ENCODE results near the gene CABP7.

CABP7 gene

DNA sequence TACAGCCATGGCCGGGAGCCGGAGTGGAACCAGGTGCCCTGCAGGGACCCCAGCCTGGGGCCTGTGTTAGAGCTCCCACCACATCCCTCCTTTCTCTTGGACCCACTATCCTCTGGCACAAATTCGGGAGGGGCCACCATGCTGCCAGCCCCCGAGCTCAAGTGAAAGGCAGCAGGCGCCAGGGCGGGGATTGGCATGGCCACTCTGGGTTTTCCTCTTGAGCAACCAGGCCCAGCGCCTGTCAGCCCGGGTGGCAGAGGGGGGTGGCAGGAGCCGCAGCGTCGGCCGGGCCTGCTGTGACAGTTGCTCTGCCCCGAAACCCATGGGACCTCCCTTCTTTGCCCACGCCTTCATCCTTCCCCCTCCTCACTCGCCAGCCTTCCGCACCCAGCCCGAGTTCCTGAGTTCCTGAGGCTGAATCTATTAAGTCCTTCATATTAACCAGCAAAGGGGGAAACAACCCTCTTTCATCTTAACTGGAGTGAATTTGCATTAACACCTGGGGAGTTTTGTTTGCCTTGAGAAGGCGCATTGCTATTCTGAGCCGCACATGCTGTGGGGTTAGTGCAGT lies 16.8 kb upstream of the CABP7 start:
- DNase-seq, result no peak

GRCh38 chr22:29703569-29704195 lies 16.1 kb upstream of the CABP7 start:
- DNase-seq, result no peak

DNA sequence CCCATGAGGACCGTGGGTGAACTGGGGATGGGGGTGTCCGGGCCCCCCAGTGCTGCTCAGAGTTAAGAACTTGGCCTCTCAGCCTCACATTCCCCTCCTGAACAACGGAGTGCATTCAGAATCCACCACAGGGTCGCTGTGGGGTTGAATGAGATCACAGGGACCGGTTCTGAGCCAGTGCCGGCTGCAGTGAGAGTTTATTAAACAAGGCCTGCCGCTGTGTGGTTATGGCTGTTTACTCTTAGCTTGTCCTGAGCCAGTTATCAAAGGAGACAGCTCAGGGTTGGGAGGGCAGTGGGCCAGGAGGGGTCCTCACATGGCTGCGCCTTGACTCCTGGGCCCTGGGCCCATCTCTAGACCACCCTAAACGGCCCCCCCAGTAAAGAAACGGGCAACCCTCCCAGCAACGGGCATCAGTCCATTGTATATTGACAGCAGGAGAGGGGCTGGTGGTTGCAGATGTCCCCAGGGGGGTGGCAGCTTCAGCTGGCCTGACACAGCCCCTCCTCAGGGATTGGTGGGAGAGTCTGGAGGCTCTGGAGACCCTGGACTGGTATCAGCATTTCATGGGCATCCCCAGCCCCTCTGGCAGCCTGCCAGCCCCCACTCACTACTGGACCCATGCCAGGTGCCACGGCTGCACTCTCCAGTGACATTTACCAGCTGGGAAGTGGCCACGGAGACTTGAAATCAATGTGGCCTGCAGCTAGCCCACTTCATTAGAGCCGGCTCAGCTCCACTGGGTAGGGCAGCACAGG lies 15.1 kb upstream of the CABP7 start:
- DNase-seq, result no peak

DNA sequence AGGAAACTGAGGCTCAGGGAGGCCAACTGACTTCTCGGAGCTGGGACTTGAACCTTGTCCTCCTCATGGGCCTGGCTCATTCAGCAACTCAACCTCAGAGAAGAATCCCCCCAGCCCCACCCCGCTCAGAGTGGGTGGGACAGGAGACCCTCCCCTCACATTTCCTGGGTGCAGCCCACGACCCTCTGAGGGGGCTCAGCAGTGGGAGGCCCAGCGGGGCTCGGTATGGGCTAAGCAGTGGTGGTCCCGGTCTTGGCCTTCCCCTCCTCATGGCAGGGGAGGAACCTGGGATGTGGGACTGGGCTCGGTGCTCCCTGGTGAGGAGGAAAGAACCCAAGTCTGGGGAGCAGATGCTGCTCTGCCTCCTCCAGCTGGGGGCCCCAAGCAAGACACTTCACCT lies 14.2 kb upstream of the CABP7 start:
- no peak for DNase-seq

DNA sequence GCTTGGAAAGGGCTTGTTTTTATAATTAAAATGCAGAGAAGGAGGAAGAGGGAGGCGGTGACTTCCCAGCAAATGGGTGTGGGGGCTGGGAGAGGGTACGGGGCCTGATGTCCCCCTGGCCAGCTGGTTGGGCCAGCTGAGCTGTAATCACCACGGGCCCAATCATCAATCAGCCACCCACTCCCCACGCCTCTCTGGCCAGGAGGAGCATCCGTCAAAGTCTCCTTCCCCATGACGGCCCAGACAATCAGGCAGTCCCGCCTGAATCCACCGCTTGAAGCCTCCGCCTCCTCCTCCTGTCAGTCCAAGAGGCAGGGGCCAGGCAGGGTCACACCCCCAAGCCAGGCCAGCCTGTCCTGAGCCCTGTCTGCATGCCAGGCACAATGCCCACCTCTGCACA lies 13.3 kb upstream of the CABP7 start:
- no peak for DNase-seq

DNA sequence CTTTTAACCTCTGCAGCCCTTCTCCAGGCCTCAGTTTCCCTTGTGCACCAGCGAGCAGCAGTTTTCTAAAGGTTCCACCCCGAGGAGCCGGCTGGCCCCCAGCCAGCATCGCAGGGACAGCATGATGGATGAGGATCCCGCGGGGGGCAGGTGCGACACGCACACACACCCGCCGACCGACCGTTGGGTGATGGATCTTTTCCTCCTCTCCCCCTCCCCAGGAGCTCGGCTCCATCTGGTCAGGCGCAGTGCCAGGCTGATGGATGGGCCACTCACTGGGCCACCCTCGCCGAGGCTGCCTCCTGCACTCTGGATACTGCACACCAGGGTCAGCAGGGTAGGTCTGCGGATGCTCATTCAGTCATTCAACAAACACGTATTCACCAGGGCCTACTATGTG lies 12.8 kb upstream of the CABP7 start:
- no peak for DNase-seq

- no peak for DNase-seq
Measured at GRCh38 chr22:29707471-29707870, 12.3 kb upstream of the CABP7 start.

DNA sequence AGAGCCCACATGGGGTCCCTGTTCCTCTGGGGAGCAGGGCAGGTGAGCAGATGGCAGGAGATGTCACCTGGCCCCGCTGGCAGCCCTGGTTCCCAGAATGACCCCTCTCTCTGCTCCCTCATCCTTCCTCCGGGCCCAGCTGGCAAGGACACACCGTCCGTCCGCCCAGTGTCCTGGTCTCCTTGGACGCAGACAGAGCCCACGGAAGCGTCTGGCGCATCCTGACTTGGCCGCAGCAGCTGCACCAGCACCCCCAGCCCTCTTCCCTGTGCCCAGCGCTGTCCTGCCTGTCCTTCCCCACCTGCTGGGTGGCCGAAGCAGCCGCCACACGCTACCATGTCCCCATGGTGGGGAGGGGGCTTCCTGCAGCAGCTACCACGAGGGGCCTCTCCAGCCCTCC lies 9.6 kb upstream of the CABP7 start:
- DNase-seq, result no peak

DNA sequence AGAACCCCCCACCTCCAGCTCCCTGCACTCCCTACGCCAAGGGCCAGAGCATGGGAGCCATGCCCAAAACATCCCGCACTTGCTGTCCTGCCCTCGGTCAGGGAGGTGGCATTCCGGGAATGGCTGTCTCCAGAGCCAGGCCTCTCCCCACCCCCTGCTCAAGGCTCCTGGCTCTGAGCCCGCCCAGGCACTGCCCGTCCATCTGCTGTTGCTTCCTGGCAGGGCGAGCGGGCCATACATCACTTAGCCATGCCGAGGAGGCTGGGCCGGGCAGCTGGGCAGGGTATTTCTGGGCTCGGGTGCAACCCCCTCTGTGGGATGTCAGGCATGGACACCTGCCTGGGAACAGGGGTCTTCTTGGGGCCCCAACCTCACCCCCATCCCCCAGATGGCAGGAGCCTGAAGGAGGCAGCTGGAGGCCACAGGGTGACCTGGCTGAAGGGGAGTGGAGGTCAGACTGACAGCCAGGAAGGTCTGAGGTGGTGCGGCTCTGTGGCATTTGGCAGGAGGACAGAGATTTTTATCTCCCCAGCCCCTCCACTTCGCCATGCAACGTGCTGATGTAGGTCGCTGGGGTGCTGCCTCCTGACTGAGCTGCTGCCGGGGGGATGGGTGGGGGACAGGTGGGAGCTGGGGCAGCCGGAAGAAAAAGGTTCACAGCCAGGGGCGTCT lies 8.7 kb upstream of the CABP7 start:
- DNase-seq, result no peak

DNA sequence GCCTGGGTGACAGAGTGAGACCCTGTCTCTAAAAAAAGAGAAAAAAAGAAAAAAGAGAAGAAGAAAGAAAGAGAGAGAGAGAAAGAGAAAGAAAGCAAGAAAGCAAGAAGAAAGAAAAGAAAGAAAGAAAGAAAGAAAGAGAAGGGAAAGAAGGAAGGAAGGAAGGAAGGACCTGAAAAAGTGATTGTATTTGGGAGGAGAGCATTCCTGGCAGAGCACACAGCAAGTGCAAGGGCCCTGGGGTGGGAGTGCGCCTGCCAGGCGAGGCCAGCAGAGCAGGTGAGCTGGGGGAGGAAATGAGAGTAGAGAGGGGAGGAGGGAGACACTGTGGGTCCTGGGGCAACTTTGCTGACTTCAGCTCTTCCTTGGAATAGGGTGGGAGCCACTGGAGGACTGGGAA lies 7.7 kb upstream of the CABP7 start:
- no peak for DNase-seq

GRCh38 chr22:29713156-29713727 lies 6.6 kb upstream of the CABP7 start:
- no peak for DNase-seq

- DNase-seq, result no peak
Measured at GRCh38 chr22:29715240-29715639, 4.6 kb upstream of the CABP7 start.

GRCh38 chr22:29715705-29716104 lies 4.1 kb upstream of the CABP7 start:
- DNase-seq, result no peak

DNA sequence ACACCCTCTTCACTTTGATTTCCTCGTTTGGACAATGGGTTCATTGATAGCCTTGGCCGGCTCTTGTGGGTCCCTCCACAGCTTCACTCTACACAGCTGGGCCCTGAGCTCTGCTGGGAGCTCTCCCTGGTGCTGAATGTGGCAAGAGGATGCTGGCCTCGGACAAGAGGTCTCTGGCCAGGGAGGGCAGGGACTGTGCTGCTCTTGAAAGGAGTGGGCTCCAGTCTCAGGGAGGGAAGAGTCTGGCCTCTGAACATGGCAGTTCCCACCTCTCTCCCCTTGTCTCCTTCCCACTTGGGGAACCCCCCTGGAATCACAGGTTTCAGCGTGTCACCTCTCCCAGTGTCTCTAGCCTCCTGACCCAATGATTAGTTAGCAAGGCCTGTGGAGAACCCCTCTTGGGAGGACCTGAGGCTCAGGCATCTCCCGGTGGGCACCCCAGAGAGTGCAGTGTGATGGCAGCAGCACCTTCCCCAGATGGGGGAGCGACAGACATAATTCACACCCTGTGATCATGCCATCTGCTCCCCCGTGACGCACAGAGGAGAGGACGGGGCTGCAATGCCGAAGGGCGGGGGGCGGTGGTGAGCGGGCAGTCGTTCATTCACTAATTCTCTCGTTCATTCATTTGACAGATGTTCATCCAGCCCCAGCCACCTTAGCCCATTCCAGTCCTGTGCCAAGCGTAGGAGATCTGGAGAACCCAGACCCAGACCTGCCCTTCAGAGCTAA lies 2.8 kb upstream of the CABP7 start:
- no peak for DNase-seq

- DNase-seq, result no peak
Measured at GRCh38 chr22:29717789-29718188, 2.0 kb upstream of the CABP7 start.

DNA sequence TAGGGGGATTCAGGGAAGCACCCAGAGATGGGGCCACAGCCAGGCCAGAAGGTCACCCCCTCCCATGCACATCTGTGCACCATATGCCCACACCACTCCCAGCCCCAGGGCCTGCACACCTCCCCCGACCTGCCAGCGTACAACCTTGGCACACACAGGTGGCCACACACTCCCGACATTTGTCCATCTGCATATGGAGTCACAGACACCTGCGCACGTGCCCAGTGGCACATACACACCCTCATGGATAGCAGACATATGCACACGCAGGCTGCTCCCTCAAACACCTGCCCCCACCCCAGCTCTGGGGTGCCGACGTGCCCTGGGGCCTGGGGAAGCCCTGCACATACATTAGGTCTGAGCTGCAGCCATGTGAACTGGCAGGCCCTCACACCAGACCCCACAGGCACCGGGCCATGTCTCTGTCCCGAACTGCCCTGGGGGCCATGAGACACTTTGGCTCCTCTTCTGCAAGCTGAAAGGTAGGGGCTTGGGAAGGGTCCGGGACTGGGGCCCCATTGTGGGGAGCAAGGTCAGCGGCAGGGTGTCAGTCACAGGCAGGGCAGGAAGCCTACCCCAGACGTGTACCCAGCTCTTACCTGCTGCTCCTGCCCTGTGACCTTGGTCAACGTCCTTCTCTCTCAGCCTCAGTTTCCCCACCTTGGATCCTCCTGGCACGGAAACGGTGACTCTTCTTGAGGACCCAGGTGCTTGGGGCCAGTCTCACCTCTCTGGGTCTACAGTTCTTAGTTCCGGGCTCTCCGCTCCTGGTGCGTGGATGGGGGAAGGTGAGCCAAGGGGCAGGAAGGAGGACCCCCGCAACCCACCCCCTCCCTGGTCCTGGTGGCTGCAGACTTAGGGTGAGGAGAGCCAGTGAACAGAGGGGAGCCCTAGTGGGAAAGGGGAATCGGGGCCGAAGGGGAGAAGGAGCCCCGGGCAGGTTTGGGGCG lies 579 bp upstream of the CABP7 start:
- no peak for DNase-seq

DNA sequence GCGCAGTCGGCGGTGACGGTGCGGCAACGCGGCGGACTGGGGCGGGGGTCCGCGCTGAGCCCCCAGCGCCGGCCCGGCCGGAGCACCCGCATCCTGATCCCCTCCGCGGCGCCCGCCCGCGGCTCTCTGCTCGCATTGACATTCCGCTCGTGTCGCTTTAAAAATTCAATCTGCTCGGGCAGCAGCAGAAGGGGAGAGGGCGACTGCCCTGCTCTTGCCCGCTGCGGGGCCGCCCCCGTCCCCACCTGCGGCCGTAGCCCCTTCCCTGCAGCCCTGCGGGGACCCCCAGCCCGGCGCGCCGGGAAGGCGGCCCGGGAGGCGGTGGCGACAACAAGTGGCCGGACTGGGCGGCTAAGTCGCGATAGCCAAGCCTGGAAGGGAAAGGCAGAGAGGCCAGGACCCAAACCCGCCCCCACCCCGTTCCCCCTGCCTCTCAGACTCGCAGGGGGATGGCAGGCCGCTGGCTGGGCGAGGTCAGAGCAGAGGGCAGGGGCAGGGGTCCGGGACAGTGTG lies 1.1 kb downstream of the CABP7 start:
- DNase-seq, result no peak

DNA sequence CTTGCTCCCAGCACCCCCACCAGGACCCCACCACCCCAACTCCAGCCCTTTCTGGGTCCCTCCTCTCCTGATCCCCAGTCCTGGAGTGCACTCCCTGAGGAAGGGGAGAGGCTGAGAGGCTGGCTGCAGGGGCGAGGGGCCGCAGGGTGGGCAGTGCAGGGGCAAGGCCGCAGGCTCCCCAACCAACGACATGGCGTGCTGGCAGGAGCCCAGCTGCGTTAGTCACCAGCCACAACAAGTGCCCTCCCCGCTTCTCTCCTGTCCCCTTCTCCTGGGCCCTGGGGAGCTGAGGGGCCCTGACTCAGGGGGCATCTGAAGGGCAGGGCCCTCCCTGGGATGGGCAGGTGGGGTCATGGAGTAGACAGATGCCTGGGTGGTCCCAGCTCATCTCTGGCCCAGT lies 2.3 kb downstream of the CABP7 start:
- no peak for DNase-seq

DNA sequence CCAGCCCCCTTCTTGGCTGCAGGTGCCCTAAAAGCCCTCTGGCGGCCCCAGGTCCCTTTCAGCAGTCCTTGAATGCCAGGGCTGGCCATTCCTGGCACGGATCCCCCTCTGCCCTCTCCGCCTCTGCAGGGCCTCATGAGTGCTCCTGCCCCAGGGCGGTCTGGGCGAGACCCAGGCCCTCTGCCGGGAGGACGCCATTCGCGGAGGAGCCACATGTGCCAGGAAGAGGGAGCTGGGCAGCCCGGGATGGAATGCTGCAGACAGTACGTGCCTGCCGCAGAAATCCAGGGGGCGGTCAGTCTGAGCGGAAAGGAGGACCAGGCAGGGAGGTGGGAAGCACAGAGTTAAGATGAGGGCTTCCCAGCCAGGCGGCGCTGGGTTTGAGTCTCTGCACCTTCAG lies 2.8 kb downstream of the CABP7 start:
- no peak for DNase-seq

DNA sequence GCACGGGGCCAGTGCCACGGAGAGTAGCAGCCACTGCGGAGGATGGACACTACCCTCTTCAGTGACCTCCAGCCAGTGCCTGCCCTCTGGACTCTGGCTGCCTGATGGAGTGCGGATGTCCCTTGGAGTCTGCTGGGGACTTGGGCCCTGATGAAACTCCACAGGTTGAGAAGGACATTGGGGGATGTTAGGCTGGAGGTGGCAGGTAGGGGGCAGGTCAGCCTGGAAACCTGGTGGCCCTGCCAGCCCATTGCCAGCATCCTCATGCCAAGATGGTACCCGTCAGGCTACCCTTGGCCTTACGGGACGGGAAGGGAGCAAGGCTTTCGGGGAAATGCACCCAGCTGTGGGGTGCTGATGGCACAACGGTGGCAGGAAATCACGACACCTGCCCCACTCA lies 4.0 kb downstream of the CABP7 start:
- DNase-seq, result no peak

DNA sequence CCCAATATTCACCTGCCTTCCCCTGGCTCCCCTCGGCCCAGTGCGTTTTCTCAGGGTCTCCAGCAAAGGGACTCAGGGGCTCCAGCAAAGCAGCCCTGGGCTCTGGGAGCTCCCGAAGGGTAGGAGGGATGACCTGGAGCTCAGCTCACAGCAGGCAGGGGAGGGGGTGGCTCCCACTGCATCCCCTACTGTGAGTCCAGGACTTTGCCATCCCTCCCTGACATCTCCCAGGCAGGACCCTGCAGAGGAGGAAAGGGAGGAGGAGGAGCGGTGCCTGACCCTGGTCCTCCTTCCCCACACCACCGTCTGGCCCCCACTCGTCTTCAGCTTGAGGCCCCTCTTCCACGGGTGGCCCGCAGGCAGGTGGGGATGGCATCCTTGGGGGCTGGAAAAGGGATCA lies 5.0 kb downstream of the CABP7 start:
- DNase-seq, result no peak

DNA sequence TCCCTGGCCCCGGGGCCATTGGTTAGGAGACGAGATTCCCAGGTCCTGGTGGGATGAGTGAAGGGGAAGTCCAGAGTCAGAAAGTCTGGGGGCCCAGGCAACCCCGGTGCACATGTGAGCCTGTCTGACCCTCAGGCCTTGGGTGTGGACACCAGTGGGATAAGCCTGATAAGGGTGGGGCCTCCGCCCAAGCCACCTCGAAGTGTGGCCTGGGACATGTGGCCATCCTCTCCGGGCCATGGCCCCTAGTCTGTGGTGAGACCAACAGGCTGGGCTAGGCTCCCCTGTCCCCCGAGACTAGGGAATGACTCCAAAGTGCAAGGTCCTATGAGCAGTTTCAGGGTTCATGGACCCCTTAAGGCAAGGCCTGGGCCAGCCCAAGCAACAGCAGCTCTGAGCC lies 6.3 kb downstream of the CABP7 start:
- DNase-seq, result no peak
